HG03565 (cell line): ENCODE measurements around the gene PANK2.
A peak's percentile ranks its signal among the peaks of the same experiment; 100 is the strongest.

ENCODE experiments used
- ATAC-seq: cut with Tn5 transposase; IDR thresholded peaks from one replicate; pipeline ENCODE4 v1.9.1; 2021; ENCODE audit warnings: mild to moderate bottlenecking, moderate library complexity; ENCODE audit not compliant: unreplicated experiment

The PANK2 gene

GRCh38 chr20:3900187-3900604 is 11.0 kb downstream of the PANK2 start:
- ATAC-seq = no peak

GRCh38 chr20:3901028-3901705 is 12.0 kb downstream of the PANK2 start:
- no peak for ATAC-seq

GRCh38 chr20:3901706-3902440 is 12.7 kb downstream of the PANK2 start:
- no peak for ATAC-seq

- ATAC-seq = no peak
These were observed 13.3 kb downstream of the PANK2 start for GRCh38 chr20:3902446-3902845.

- ATAC-seq = no peak
These were observed 15.0 kb downstream of the PANK2 start for GRCh38 chr20:3904224-3904623.

GRCh38 chr20:3904857-3905256 is 15.7 kb downstream of the PANK2 start:
- ATAC-seq = no peak

GRCh38 chr20:3906744-3907721 is 17.8 kb downstream of the PANK2 start:
- peak; percentile 53 for ATAC-seq

GRCh38 chr20:3908667-3909066 is 19.5 kb downstream of the PANK2 start:
- no peak for ATAC-seq

- ATAC-seq = no peak
These were observed 20.8 kb downstream of the PANK2 start for GRCh38 chr20:3909952-3910366.

GRCh38 chr20:3910853-3911252 is 21.7 kb downstream of the PANK2 start:
- no peak for ATAC-seq

- no peak for ATAC-seq
These were observed 22.8 kb downstream of the PANK2 start for GRCh38 chr20:3911956-3912355.

- no peak for ATAC-seq
These were observed 25.3 kb downstream of the PANK2 start for GRCh38 chr20:3914446-3914845.

- no peak for ATAC-seq
These were observed 26.5 kb downstream of the PANK2 start for GRCh38 chr20:3915691-3916090.

- ATAC-seq = no peak
These were observed 27.2 kb downstream of the PANK2 start for GRCh38 chr20:3916364-3916763.

GRCh38 chr20:3919352-3919751 is 30.2 kb downstream of the PANK2 start:
- no peak for ATAC-seq

- ATAC-seq = no peak
These were observed 33.2 kb downstream of the PANK2 start for GRCh38 chr20:3922223-3922982.

- ATAC-seq = no peak
These were observed 33.8 kb downstream of the PANK2 start for GRCh38 chr20:3922983-3923339.

GRCh38 chr20:3923818-3924217 is 34.6 kb downstream of the PANK2 start:
- no peak for ATAC-seq

- ATAC-seq = no peak
These were observed 35.3 kb downstream of the PANK2 start for GRCh38 chr20:3924304-3925112.
